A549 (cell line): ENCODE results near the gene ADK. TPM values are rescaled to one million over a fixed set of nuclear protein-coding genes. Genes with fewer than 3 reads are reported as not detected.
A peak's percentile ranks its signal among the peaks of the same experiment; 100 is the strongest.
"Not testable (repeated sequence)": the region's sequence is repeated elsewhere in the genome, so short reads cannot be mapped to it uniquely, and the experiment has no call there.

Experiments used
- ATAC-seq, 2 experiments: fragments of 200-7000 bp in 1 of 2; fragments of >200 bp in 1 of 2; cut with Nextera tagmentation in 1 of 2; cut with Tn5 transposase in 1 of 2; 3 replicates each; pipeline versions ENCODE4 v1.8.0 to v1.9.1; 2018 to 2020; ENCODE audit warnings: mild to moderate bottlenecking in 1 of 2, moderate library complexity in 1 of 2
- CTCF ChIA-PET: fragments of 300-600 bp; sonication (Branson Sonifier 250); formaldehyde crosslinking; extraction: SDS; loops from one replicate; lab custom pipeline; 2021; ENCODE audit warnings: antibody characterized with exemption, inconsistent platforms; lab: Yijun Ruan, JAX
- POLR2A ChIA-PET: fragments of 350-600 bp; formaldehyde crosslinking; extraction: SDS; loops from one replicate; lab custom pipeline; 2021; ENCODE audit warnings: antibody characterized with exemption, inconsistent platforms; lab: Yijun Ruan, JAX
- DNase-seq, 2 experiments: peaks; one replicate each; pipeline versions ENCODE4 v3.0.0 to v3.0.0-alpha.2; 2011 to 2016; ENCODE audit warnings: low read depth in 1 of 2, low spot score in 1 of 2
- FAIRE-seq: peaks from 2 replicates; lab custom pipeline; 2011; peaks lifted over from hg19 to GRCh38; lab: Jason Lieb, UNC
- H3K27ac ChIP-seq, 2 experiments: fragments of >200 bp; sonication (Bioruptor Twin); formaldehyde crosslinking; 3 replicates each; pipeline ENCODE4 v1.5.1; 2016 to 2017
- H3K4me1 ChIP-seq: fragments of >200 bp; sonication (Bioruptor Twin); formaldehyde crosslinking; 3 replicates; pipeline ENCODE4 v1.6.1; 2016
- H3K4me2 ChIP-seq: fragments of >200 bp; sonication (Bioruptor Twin); formaldehyde crosslinking; 3 replicates; pipeline ENCODE4 v1.6.1; 2016
- H3K4me3 ChIP-seq: fragments of >200 bp; sonication (Bioruptor Twin); formaldehyde crosslinking; 3 replicates; pipeline ENCODE4 v1.5.1; 2016
- H3K9me3 ChIP-seq: fragments of >200 bp; sonication (Bioruptor Twin); formaldehyde crosslinking; 3 replicates; pipeline ENCODE4 v1.6.1; 2016
- ATOH8 ChIP-seq: fragments of 250-450 bp; sonication (Bioruptor Pico); IDR thresholded peaks from 2 replicates; pipeline ENCODE4 v1.5.0; 2020; ENCODE audit warnings: low read depth, mild to moderate bottlenecking, moderate library complexity
- BHLHE40 ChIP-seq: IDR thresholded peaks from 2 replicates; pipeline ENCODE4 v1.6.1; 2012; ENCODE audit warnings: low read depth, low read length, inconsistent platforms
- CBX2 ChIP-seq: fragments of 200-600 bp; sonication (generic); IDR thresholded peaks from 2 replicates; pipeline ENCODE4 v1.6.1; 2016; ENCODE audit warnings: low read depth, mild to moderate bottlenecking, borderline replicate concordance
- CBX8 ChIP-seq: fragments of 200-600 bp; sonication (generic); IDR thresholded peaks from 2 replicates; pipeline ENCODE4 v1.6.1; 2016
- CEBPB ChIP-seq, 2 experiments: fragments of >200 bp in 1 of 2; sonication (Bioruptor Twin) in 1 of 2; formaldehyde crosslinking in 1 of 2; IDR thresholded peaks; 2 replicates each; pipeline ENCODE4 v1.6.1; 2012 to 2016
- CTCF ChIP-seq: fragments of >200 bp; sonication (Bioruptor Twin); formaldehyde crosslinking; IDR thresholded peaks from 3 replicates; pipeline ENCODE4 v1.5.1; 2016
- FOSB ChIP-seq: fragments of 250-450 bp; sonication (Bioruptor Pico); IDR thresholded peaks from 2 replicates; pipeline ENCODE4 v1.5.0; 2020; ENCODE audit warnings: mild to moderate bottlenecking, moderate library complexity
- FOSL2 ChIP-seq, 2 experiments: fragments of 450-650 bp in 1 of 2; fragments of >200 bp in 1 of 2; sonication (Bioruptor Twin) in 1 of 2; formaldehyde crosslinking; IDR thresholded peaks; 2 replicates each; pipeline versions ENCODE4 v1.5.0 to v1.6.1; 2016 to 2020; ENCODE audit warnings: mild to moderate bottlenecking in 1 of 2, moderate library complexity in 1 of 2
- HEYL ChIP-seq: fragments of 250-450 bp; sonication (Bioruptor Pico); IDR thresholded peaks from 2 replicates; pipeline ENCODE4 v1.8.0; 2021; ENCODE audit warnings: mild to moderate bottlenecking, moderate library complexity
- HOXA7 ChIP-seq: fragments of 250-450 bp; sonication (Bioruptor Pico); IDR thresholded peaks from 2 replicates; pipeline ENCODE4 v1.5.0; 2020; ENCODE audit warnings: mild to moderate bottlenecking, moderate library complexity
- JUNB ChIP-seq: fragments of >200 bp; sonication (Bioruptor Twin); formaldehyde crosslinking; IDR thresholded peaks from 2 replicates; pipeline ENCODE4 v1.6.1; 2016
- MAFK ChIP-seq: fragments of 450-650 bp; IDR thresholded peaks from 2 replicates; pipeline ENCODE4 v1.6.1; 2014; ENCODE audit not compliant: partially characterized antibody
- MAZ ChIP-seq: fragments of 150-350 bp; IDR thresholded peaks from 2 replicates; pipeline ENCODE4 v1.6.1; 2014; ENCODE audit warnings: antibody characterized with exemption, low read depth, low read length, borderline replicate concordance
- POLR2AphosphoS2 ChIP-seq: conservative IDR thresholded peaks from 2 replicates; pipeline ENCODE4 v1.6.1; 2012; ENCODE audit warnings: low read length, improper control_type of control experiment, inconsistent platforms
- TFCP2L1 ChIP-seq: fragments of 250-450 bp; sonication (Bioruptor Pico); IDR thresholded peaks from 2 replicates; pipeline ENCODE4 v1.5.0; 2021; ENCODE audit warnings: mild to moderate bottlenecking
- TP53 ChIP-seq: fragments of 250-450 bp; sonication (Bioruptor Pico); IDR thresholded peaks from 2 replicates; pipeline ENCODE4 v1.5.0; 2021; ENCODE audit warnings: mild to moderate bottlenecking, moderate library complexity
- USF2 ChIP-seq: fragments of 450-650 bp; IDR thresholded peaks from 2 replicates; pipeline ENCODE4 v1.6.1; 2014; ENCODE audit warnings: antibody characterized with exemption
- ZNF302 ChIP-seq: fragments of 250-450 bp; sonication (Bioruptor Pico); IDR thresholded peaks from 2 replicates; pipeline ENCODE4 v1.9.0; 2021; ENCODE audit warnings: inconsistent platforms, mild to moderate bottlenecking, moderate library complexity
- WGBS: methylation state at CpG from one replicate; pipeline ENCODE4 v1.1.6; 2017; ENCODE audit errors: missing lambda C conversion rate; 5-methylcytosine and 5-hydroxymethylcytosine counted together
- polyA plus RNA-seq, 4 experiments: library from polyadenylated mRNA; depleted of rRNA in 3 of 4; stranded (reverse); fragments of >200 nt; fragmentation: RNase III in 1 of 4; extraction: RNeasy Plus Mini Kit Qiagen cat#74134 plus additional on column Dnase treatment in 1 of 4; gene quantifications; 2 replicates in 3 of 4; 3 replicates in 1 of 4; pipeline ENCODE4 v1.2.3, GENCODE V29; 2011 to 2017

The ADK gene
- polyA plus RNA-seq, 2 of the 4 experiments (the other 2 are of a cell fraction) = 35.8 to 40.7 TPM

- H3K4me1 ChIP-seq = peaks cover 27% of the 10 kb centered on the region
- peak overlapping the region; percentile 50 to 59; a peak in 2 of 6 replicates for H3K27ac ChIP-seq
- WGBS = 53% methylated on average over 1 of the region's 1 CpG
- H3K4me2 ChIP-seq = peak overlapping the region; percentile 51
- CTCF ChIA-PET = no interaction called here
- H3K9me3 ChIP-seq = no peaks in the 10 kb centered on the region
- POLR2A ChIA-PET = no interaction called here
- no peak overlapping the region for H3K4me3 ChIP-seq
- TF ChIP-seq CBX2 = no peak
- TF ChIP-seq POLR2AphosphoS2 = no peak
- TF ChIP-seq FOSL2 (IDR thresholded peaks at IDR 0.05) = no peak
- peak; percentile 37; the same call in 1 of the 2 replicates for TF ChIP-seq FOSL2 (CRISPR knock-in tag; IDR thresholded peaks at IDR 0.05)
- no peak for TF ChIP-seq JUNB
- DNase-seq (peak in 1 of 2 experiments; percentile 39), ATAC-seq (peak in 1 of 2 experiments; percentile 69; a peak in 3 of 6 replicates), FAIRE-seq (no peak)
These were observed 142.8 kb downstream of the ADK start for GRCh38 chr10:74293686-74294371.

- no peak for ATAC-seq
- no peak for DNase-seq
- TF ChIP-seq MAFK = no peak
- no peak for TF ChIP-seq MAZ
- no peak for TF ChIP-seq POLR2AphosphoS2
- no peak for TF ChIP-seq ZNF302 (CRISPR knock-in tag)
- TF ChIP-seq FOSB (CRISPR knock-in tag) = no peak
- TF ChIP-seq HOXA7 (CRISPR knock-in tag) = no peak
- TF ChIP-seq HEYL (CRISPR knock-in tag) = no peak
- no peak for TF ChIP-seq CTCF
- TF ChIP-seq CEBPB (IDR thresholded peaks at IDR 0.05) = no peak
- TF ChIP-seq TP53 (CRISPR knock-in tag) = no peak
- TF ChIP-seq BHLHE40 = no peak
- TF ChIP-seq ATOH8 (CRISPR knock-in tag) = no peak
- no peak for TF ChIP-seq TFCP2L1
- no peak for TF ChIP-seq USF2
- TF ChIP-seq CBX8 = no peak
- 73% methylated on average over 2 of the region's 2 CpGs for WGBS
- H3K4me1 ChIP-seq = peaks cover 18% of the 10 kb centered on the region
- ChIA-PET POLR2A (no interaction called here), CTCF (no interaction called here)
- no peak overlapping the region for H3K4me2 ChIP-seq
- H3K9me3 ChIP-seq = no peaks in the 10 kb centered on the region
- H3K4me3 ChIP-seq = no peak overlapping the region
- no peak overlapping the region for H3K27ac ChIP-seq
- no peak for FAIRE-seq
These were observed 146.5 kb downstream of the ADK start for GRCh38 chr10:74297389-74298080.

GRCh38 chr10:74300074-74300621, 149.1 kb downstream of the ADK start:
- CTCF ChIA-PET = interaction anchor here (1.2 kb wide), 1 partner anchor 57 kb away, joined by 4 read pairs; no protein-coding TSS in a partner anchor
- DNase-seq, H3K9me3 ChIP-seq, H3K4me2 ChIP-seq, H3K4me1 ChIP-seq, POLR2A ChIA-PET, H3K27ac ChIP-seq, H3K4me3 ChIP-seq, FAIRE-seq, ATAC-seq: not testable (repeated sequence)
- 88% methylated on average over 2 of the region's 2 CpGs for WGBS
